A549 (cell line): ENCODE measurements around the gene SLC1A4.

Experiments
- CTCF ChIP-seq: fragments of >200 bp; sonication (Bioruptor Twin); formaldehyde crosslinking; IDR thresholded peaks from 3 replicates; pipeline ENCODE4 v1.5.1; 2016
- EHF ChIP-seq: fragments of 250-450 bp; sonication (Bioruptor Pico); IDR thresholded peaks from 2 replicates; pipeline ENCODE4 v1.5.0; 2020; ENCODE audit warnings: mild to moderate bottlenecking
- EP300 ChIP-seq, 2 experiments: fragments of >200 bp; sonication (Bioruptor Twin); formaldehyde crosslinking; IDR thresholded peaks; 2 replicates in 1 of 2; 3 replicates in 1 of 2; pipeline ENCODE4 v1.6.1; 2016 to 2017
- FOSL2 ChIP-seq, 2 experiments: fragments of 450-650 bp in 1 of 2; fragments of >200 bp in 1 of 2; sonication (Bioruptor Twin) in 1 of 2; formaldehyde crosslinking; IDR thresholded peaks; 2 replicates each; pipeline versions ENCODE4 v1.5.0 to v1.6.1; 2016 to 2020; ENCODE audit warnings: mild to moderate bottlenecking in 1 of 2, moderate library complexity in 1 of 2
- HOXB5 ChIP-seq: fragments of 250-450 bp; sonication (Bioruptor Pico); IDR thresholded peaks from 2 replicates; pipeline ENCODE4 v1.5.0; 2020; ENCODE audit warnings: mild to moderate bottlenecking, moderate library complexity
- POLR2A ChIP-seq: IDR thresholded peaks from 2 replicates; pipeline ENCODE4 v1.6.1; 2012; ENCODE audit warnings: mild to moderate bottlenecking, low read length
- POLR2AphosphoS2 ChIP-seq: conservative IDR thresholded peaks from 2 replicates; pipeline ENCODE4 v1.6.1; 2012; ENCODE audit warnings: low read length, improper control_type of control experiment, inconsistent platforms
- RAD21 ChIP-seq, 2 experiments: fragments of >200 bp in 1 of 2; sonication (Bioruptor Twin) in 1 of 2; formaldehyde crosslinking in 1 of 2; IDR thresholded peaks in 1 of 2; conservative IDR thresholded peaks in 1 of 2; 2 replicates in 1 of 2; 3 replicates in 1 of 2; pipeline ENCODE4 v1.6.1; 2012 to 2018; ENCODE audit warnings: inconsistent platforms in 1 of 2
- SREBF2 ChIP-seq: fragments of 450-650 bp; IDR thresholded peaks from 2 replicates; pipeline ENCODE4 v1.6.1; 2014; ENCODE audit warnings: mild to moderate bottlenecking, moderate library complexity

- no peak for TF ChIP-seq EHF (CRISPR knock-in tag)
- TF ChIP-seq POLR2A = no peak
- no peak for TF ChIP-seq FOSL2 (IDR thresholded peaks at IDR 0.05)
- no peak for TF ChIP-seq FOSL2 (CRISPR knock-in tag; IDR thresholded peaks at IDR 0.05)
- TF ChIP-seq CTCF = no peak
- no peak for TF ChIP-seq EP300 (IDR thresholded peaks at IDR 0.05)
- no peak for TF ChIP-seq SREBF2
- no peak for TF ChIP-seq POLR2AphosphoS2
- no peak for TF ChIP-seq RAD21 (conservative IDR thresholded peaks at IDR 0.05 in 1 of 2, IDR thresholded peaks at IDR 0.05 in 1 of 2)
- no peak for TF ChIP-seq HOXB5
These were observed 38.5 kb downstream of the SLC1A4 start for GRCh38 chr2:65027616-65028244.
